Measurements from ENCODE around the gene CTSA. TPM values are rescaled to one million over a fixed set of nuclear protein-coding genes. Genes with fewer than 3 reads are reported as not detected.
A peak's percentile ranks its signal among the peaks of the same experiment; 100 is the strongest.
"Not testable (repeated sequence)": the region's sequence is repeated elsewhere in the genome, so short reads cannot be mapped to it uniquely, and the experiment has no call there.

Gene CTSA
- total RNA-seq, 1 donor from 2014 or later: 64.2 TPM

- DNase-seq (ENCODE audit: low read depth): no peak
These were observed 3.7 kb downstream of the CTSA start for GRCh38 chr20:45894797-45895196.

GRCh38 chr20:45896641-45897161 is 5.6 kb downstream of the CTSA start:
- no peak for DNase-seq (ENCODE audit: low read depth)

- no peak for DNase-seq (ENCODE audit: low read depth)
These were observed 6.2 kb downstream of the CTSA start for GRCh38 chr20:45897289-45897688.

GRCh38 chr20:45897692-45898091 is 6.6 kb downstream of the CTSA start:
- no peak for DNase-seq (ENCODE audit: low read depth)

GRCh38 chr20:45898285-45898684 is 7.2 kb downstream of the CTSA start:
- no peak for DNase-seq (ENCODE audit: low read depth)

- no peak for DNase-seq (ENCODE audit: low read depth)
These were observed 8.1 kb downstream of the CTSA start for GRCh38 chr20:45899046-45899835.

GRCh38 chr20:45901332-45901731 is 10.2 kb downstream of the CTSA start:
- DNase-seq (ENCODE audit: low read depth): not testable (repeated sequence)

GRCh38 chr20:45902199-45902701 is 11.1 kb downstream of the CTSA start:
- no peak for DNase-seq (ENCODE audit: low read depth)

GRCh38 chr20:45904583-45905504 is 13.7 kb downstream of the CTSA start:
- no peak for DNase-seq (ENCODE audit: low read depth)

- DNase-seq (ENCODE audit: low read depth): peak; percentile 78
These were observed 14.5 kb downstream of the CTSA start for GRCh38 chr20:45905505-45906079.

- DNase-seq (ENCODE audit: low read depth): no peak
These were observed 16.2 kb downstream of the CTSA start for GRCh38 chr20:45907219-45907948.

GRCh38 chr20:45908084-45908483 is 16.9 kb downstream of the CTSA start:
- DNase-seq (ENCODE audit: low read depth): no peak

GRCh38 chr20:45909336-45909808 is 18.2 kb downstream of the CTSA start:
- no peak for DNase-seq (ENCODE audit: low read depth)

- DNase-seq (ENCODE audit: low read depth): no peak
These were observed 18.9 kb downstream of the CTSA start for GRCh38 chr20:45909817-45910669.

GRCh38 chr20:45910670-45911485 is 19.7 kb downstream of the CTSA start:
- DNase-seq (ENCODE audit: low read depth): peak; percentile 97

GRCh38 chr20:45911486-45912343 is 20.6 kb downstream of the CTSA start, which contains the start of gene PLTP:
PLTP (minus strand) TSS chr20:45912155; CDS start chr20:45911452, 703 bp downstream.
- DNase-seq (ENCODE audit: low read depth): peak; percentile 41

GRCh38 chr20:45912344-45912682 is 21.2 kb downstream of the CTSA start:
- DNase-seq (ENCODE audit: low read depth): no peak

GRCh38 chr20:45913116-45913515 is 22.0 kb downstream of the CTSA start:
- DNase-seq (ENCODE audit: low read depth): no peak
